A673 (cell line): Measurements from ENCODE around the gene COL19A1. TPM values are rescaled to one million over a fixed set of nuclear protein-coding genes. Genes with fewer than 3 reads are reported as not detected.

Experiments
- BruUV-seq: library from RNA; stranded (reverse); fragments of 400-500 nt; replicated peaks from 2 replicates; lab custom pipeline; 2021; lab: Mats Ljungman, UMichigan
- CTCF ChIA-PET: fragments of 300-600 bp; sonication (Branson Sonifier 250); formaldehyde crosslinking; loops from one replicate; lab custom pipeline; 2022; ENCODE audit warnings: antibody characterized with exemption; lab: Charles Lee
- POLR2A ChIA-PET: fragments of 300-600 bp; sonication (Branson Sonifier 250); formaldehyde crosslinking; loops from one replicate; lab custom pipeline; 2022; ENCODE audit warnings: antibody characterized with exemption; ENCODE audit not compliant: low non-redundant PET; lab: Charles Lee
- DNase-seq: peaks from one replicate; pipeline ENCODE4 v3.0.0-alpha.2; 2015; ENCODE audit warnings: low spot score
- H3K27ac ChIP-seq: fragments of 200-600 bp; sonication (generic); 2 replicates; pipeline ENCODE4 v1.5.1; 2016; ENCODE audit warnings: mixed run types, low read depth, mild to moderate bottlenecking, mixed read lengths, antibody characterized with exemption, low read length; ENCODE audit not compliant: poor library complexity, severe bottlenecking
- H3K27me3 ChIP-seq: fragments of 200-600 bp; sonication (generic); replicated peaks from 2 replicates; pipeline ENCODE4 v1.6.1; 2017; ENCODE audit warnings: mixed run types, low read depth, mild to moderate bottlenecking, mixed read lengths, antibody characterized with exemption, low read length; ENCODE audit not compliant: insufficient read depth, poor library complexity
- H3K36me3 ChIP-seq: fragments of 200-600 bp; sonication (generic); 2 replicates; pipeline ENCODE4 v1.6.1; 2016; ENCODE audit warnings: mixed run types, mild to moderate bottlenecking, mixed read lengths, antibody characterized with exemption, low read length; ENCODE audit not compliant: insufficient read depth, poor library complexity, severe bottlenecking
- H3K4me1 ChIP-seq: fragments of 200-600 bp; sonication (generic); 2 replicates; pipeline ENCODE4 v1.6.1; 2017; ENCODE audit warnings: mixed run types, mild to moderate bottlenecking, mixed read lengths, antibody characterized with exemption, low read length; ENCODE audit not compliant: insufficient read depth, poor library complexity, severe bottlenecking
- H3K4me3 ChIP-seq: fragments of 200-600 bp; sonication (generic); 2 replicates; pipeline ENCODE4 v1.5.1; 2016; ENCODE audit warnings: low read depth, mixed run types, mild to moderate bottlenecking, mixed read lengths, low read length; ENCODE audit not compliant: poor library complexity, severe bottlenecking
- H3K9me3 ChIP-seq: fragments of 200-600 bp; sonication (generic); 2 replicates; pipeline ENCODE4 v1.6.1; 2016; ENCODE audit warnings: mixed run types, low read depth, mild to moderate bottlenecking, mixed read lengths, antibody characterized with exemption, low read length; ENCODE audit not compliant: poor library complexity, severe bottlenecking
- CTCF ChIP-seq: fragments of 300-800, 200-600 bp; sonication (generic); conservative IDR thresholded peaks from 2 replicates; pipeline ENCODE4 v1.5.1; 2017; ENCODE audit warnings: low read depth, mild to moderate bottlenecking, antibody characterized with exemption, low read length, moderate library complexity, mixed read lengths
- EZH2 ChIP-seq: fragments of 200-600 bp; sonication (generic); IDR thresholded peaks from 2 replicates; pipeline ENCODE4 v1.6.1; 2017; ENCODE audit warnings: borderline replicate concordance, low read depth, mild to moderate bottlenecking, mixed read lengths, antibody characterized with exemption, low read length; ENCODE audit not compliant: poor library complexity, severe bottlenecking
- intact Hi-C: fragments of 100-400 bp; cut with micrococcal nuclease; formaldehyde crosslinking; loops from one replicate; pipeline ENCODE4 v1.10.0; 2022; ENCODE audit not compliant: unreplicated experiment
- total RNA-seq: library from RNA; stranded (reverse); gene quantifications from 2 replicates; pipeline ENCODE4 v1.2.3, GENCODE V29; 2021

COL19A1 gene
- total RNA-seq, 1 experiment from 2014 or later, result 0.37 TPM

DNA sequence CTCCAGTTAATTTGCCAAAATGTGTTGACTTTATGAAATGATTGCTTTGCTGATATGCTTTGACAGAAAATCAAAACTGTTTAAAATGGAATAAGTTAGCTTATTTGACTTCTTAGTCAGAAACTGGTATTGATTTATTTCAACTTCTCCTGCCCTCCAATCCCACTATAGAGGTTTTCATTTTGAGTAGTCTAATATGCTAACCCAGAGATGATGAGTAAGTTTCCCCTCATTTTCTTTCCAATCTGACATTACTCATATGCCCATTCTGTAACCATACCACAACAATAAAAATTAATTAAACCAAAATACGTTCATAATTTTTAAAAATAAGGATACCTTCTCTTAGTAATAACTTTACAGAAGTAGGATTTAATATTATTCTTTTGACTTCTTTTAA is 78.8 kb downstream of the COL19A1 start:
- no peaks in the 10 kb centered on the region for H3K9me3 ChIP-seq
- POLR2A ChIA-PET, result interaction anchor here (0.7 kb wide), 1 partner anchor 48 kb away, joined by 3 read pairs; no protein-coding TSS in a partner anchor
- H3K27ac ChIP-seq, result no peak overlapping the region
- no peaks in the 10 kb centered on the region for H3K27me3 ChIP-seq
- no peaks in the 10 kb centered on the region for H3K36me3 ChIP-seq
- no peaks in the 10 kb centered on the region for H3K4me1 ChIP-seq
- TF ChIP-seq EZH2 (no peak), CTCF (no peak)
- DNase-seq, result no peak
- no TSS peak for BruUV-seq
- H3K4me3 ChIP-seq, result no peak overlapping the region
- intact Hi-C loops, result no loop called here
- CTCF ChIA-PET, result no interaction called here

GRCh38 chr6:69948479-69949114 is 82.2 kb downstream of the COL19A1 start:
- DNase-seq, result no peak
- intact Hi-C loops, result no loop called here
- BruUV-seq, result no TSS peak
- no peaks in the 10 kb centered on the region for H3K36me3 ChIP-seq
- ChIA-PET POLR2A (no interaction called here), CTCF (no interaction called here)
- no peaks in the 10 kb centered on the region for H3K4me1 ChIP-seq
- H3K9me3 ChIP-seq, result no peaks in the 10 kb centered on the region
- H3K4me3 ChIP-seq, result no peak overlapping the region
- H3K27ac ChIP-seq, result no peak overlapping the region
- no peaks in the 10 kb centered on the region for H3K27me3 ChIP-seq
- TF ChIP-seq CTCF, result no peak
- TF ChIP-seq EZH2, result no peak

DNA sequence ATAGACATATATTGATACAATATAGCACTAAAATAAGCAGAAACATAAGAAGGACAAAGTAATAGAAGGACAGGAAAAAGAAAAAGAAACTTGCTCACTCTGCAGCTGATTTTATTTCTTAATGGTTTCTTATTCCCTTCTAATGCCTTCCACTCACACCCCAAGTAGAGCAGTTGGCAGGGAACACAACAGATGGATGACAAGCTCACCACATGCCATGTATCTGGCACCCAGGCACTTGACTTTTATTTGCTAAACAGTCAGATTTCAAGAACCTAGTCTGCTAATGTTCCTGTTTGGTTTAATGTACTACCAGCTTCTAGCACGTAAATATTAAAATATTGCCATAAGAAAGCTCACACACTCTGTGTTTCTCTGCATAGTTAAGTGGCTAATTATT is 87.1 kb downstream of the COL19A1 start:
- Histone ChIP-seq H3K36me3 (no peaks in the 10 kb centered on the region), H3K4me1 (no peaks in the 10 kb centered on the region), H3K27ac (no peak overlapping the region), H3K27me3 (no peaks in the 10 kb centered on the region), H3K9me3 (no peaks in the 10 kb centered on the region), H3K4me3 (no peak overlapping the region)
- BruUV-seq, result no TSS peak
- intact Hi-C loops, result no loop called here
- POLR2A ChIA-PET, result interaction anchor here (0.6 kb wide), 1 partner anchor 25 kb away, joined by 3 read pairs; no protein-coding TSS in a partner anchor
- no peak for DNase-seq
- TF ChIP-seq EZH2, result no peak
- TF ChIP-seq CTCF, result no peak
- CTCF ChIA-PET, result no interaction called here
